Measurements from ENCODE around the gene FCRL3. TPM values are rescaled to one million over a fixed set of nuclear protein-coding genes. Genes with fewer than 3 reads are reported as not detected.

Gene FCRL3
- total and polyA plus RNA-seq, 2 of the 8 experiments (the other 6 are each of a cell fraction or from before 2014, with no cell fraction given) = not detected

- TF ChIP-seq KDM5A (IDR thresholded peaks at IDR 0.05; ENCODE audit: low read length) (no peak), SP4 (IDR thresholded peaks at IDR 0.05; ENCODE audit: low read length) (no peak)
These were observed 5.2 kb downstream of the FCRL3 start (continued) for GRCh38 chr1:157695417-157695816.
